ENCODE measurements around the gene APOO. TPM values are rescaled to one million over a fixed set of nuclear protein-coding genes. Genes with fewer than 3 reads are reported as not detected.

APOO gene
- total RNA-seq, 6 experiments from 2014 or later = 20.8 to 28.1 (median 23.3) TPM

- H3K27ac Mint-ChIP-seq = no peak overlapping the region
- peaks cover 26% of the 10 kb centered on the region for H3K4me1 Mint-ChIP-seq (ENCODE audit: low read depth)
- H3K27me3 Mint-ChIP-seq (ENCODE audit: insufficient read depth) = no peaks in the 10 kb centered on the region
- TF ChIP-seq CTCF (IDR thresholded peaks at IDR 0.05) = peak; percentile 67
- no peak overlapping the region for H3K4me3 Mint-ChIP-seq
- H3K9me3 Mint-ChIP-seq = no peaks in the 10 kb centered on the region
- no peaks in the 10 kb centered on the region for H3K36me3 Mint-ChIP-seq (ENCODE audit: low read depth)
- peak; percentile 47 for DNase-seq
These were observed 5.3 kb downstream of the APOO start for GRCh38 chrX:23902419-23902818.

- Mint-ChIP-seq H3K27me3 (ENCODE audit: insufficient read depth) (no peaks in the 10 kb centered on the region), H3K27ac (no peak overlapping the region), H3K4me3 (no peak overlapping the region), H3K36me3 (ENCODE audit: low read depth) (no peaks in the 10 kb centered on the region), H3K4me1 (ENCODE audit: low read depth) (peaks cover 26% of the 10 kb centered on the region), H3K9me3 (no peaks in the 10 kb centered on the region)
- peak; percentile 35; the same call in 1 of the 2 replicates for TF ChIP-seq CTCF (IDR thresholded peaks at IDR 0.05)
- peak; percentile 47 for DNase-seq
These were observed 5.9 kb downstream of the APOO start for GRCh38 chrX:23901805-23902204.

GRCh38 chrX:23901060-23901459 lies 6.7 kb downstream of the APOO start:
- Mint-ChIP-seq H3K9me3 (no peaks in the 10 kb centered on the region), H3K27me3 (ENCODE audit: insufficient read depth) (no peaks in the 10 kb centered on the region), H3K36me3 (ENCODE audit: low read depth) (no peaks in the 10 kb centered on the region), H3K4me3 (no peak overlapping the region), H3K4me1 (ENCODE audit: low read depth) (peaks cover 19% of the 10 kb centered on the region), H3K27ac (no peak overlapping the region)
- peak; percentile 61 for DNase-seq
- TF ChIP-seq CTCF (IDR thresholded peaks at IDR 0.05) = no peak

- no peak for DNase-seq
- H3K27me3 Mint-ChIP-seq (ENCODE audit: insufficient read depth) = no peaks in the 10 kb centered on the region
- H3K36me3 Mint-ChIP-seq (ENCODE audit: low read depth) = no peaks in the 10 kb centered on the region
- H3K4me3 Mint-ChIP-seq = no peak overlapping the region
- H3K4me1 Mint-ChIP-seq (ENCODE audit: low read depth) = peaks cover 19% of the 10 kb centered on the region
- TF ChIP-seq CTCF (IDR thresholded peaks at IDR 0.05) = no peak
- H3K27ac Mint-ChIP-seq = peak overlapping the region; percentile 38
- no peaks in the 10 kb centered on the region for H3K9me3 Mint-ChIP-seq
These were observed 7.4 kb downstream of the APOO start for GRCh38 chrX:23900220-23900797.

- peak overlapping the region; percentile 67 for H3K27ac Mint-ChIP-seq
- no peaks in the 10 kb centered on the region for H3K36me3 Mint-ChIP-seq (ENCODE audit: low read depth)
- peak; percentile 53 for DNase-seq
- H3K4me3 Mint-ChIP-seq = no peak overlapping the region; the same call in 1 of the 2 replicates
- H3K27me3 Mint-ChIP-seq (ENCODE audit: insufficient read depth) = no peaks in the 10 kb centered on the region
- no peaks in the 10 kb centered on the region for H3K9me3 Mint-ChIP-seq
- no peak for TF ChIP-seq CTCF (IDR thresholded peaks at IDR 0.05)
- peaks cover 11% of the 10 kb centered on the region for H3K4me1 Mint-ChIP-seq (ENCODE audit: low read depth)
These were observed 9.3 kb downstream of the APOO start for GRCh38 chrX:23898412-23898959.

Measured in HFFc6 (cell line).